Stimulated activated CD8-positive, alpha-beta memory T cell treated with anti-CD3 and anti-CD28 coated beads, Interleukin-7, amount 100 ng/mL, for 24 hours (primary cell): ENCODE results near the gene RPL10A.

Experiments
- DNase-seq: peaks from one replicate; pipeline ENCODE4 v3.0.0-alpha.2; 2020; ENCODE audit warnings: low read depth

RPL10A gene

GRCh38 chr6:35492974-35493284 lies 24.7 kb downstream of the RPL10A start:
- no peak for DNase-seq

- DNase-seq, result no peak
Observed at GRCh38 chr6:35493307-35493983, 25.2 kb downstream of the RPL10A start.

- DNase-seq, result no peak
Observed at GRCh38 chr6:35494161-35494563, 26.0 kb downstream of the RPL10A start.

- DNase-seq, result no peak
Observed at GRCh38 chr6:35495258-35496035, 27.2 kb downstream of the RPL10A start.

- DNase-seq, result no peak
Observed at GRCh38 chr6:35496036-35496840, 28.0 kb downstream of the RPL10A start.

- DNase-seq, result no peak
Observed at GRCh38 chr6:35496841-35497570, 28.8 kb downstream of the RPL10A start, which contains the start of gene TEAD3. TSS of gene TEAD3 (minus strand) at chr6:35497079.

- DNase-seq, result no peak
Observed at GRCh38 chr6:35497571-35498421, 29.6 kb downstream of the RPL10A start.

- no peak for DNase-seq
Observed at GRCh38 chr6:35498422-35499067, 30.3 kb downstream of the RPL10A start.

- no peak for DNase-seq
Observed at GRCh38 chr6:35499372-35499771, 31.2 kb downstream of the RPL10A start.

GRCh38 chr6:35500782-35501181 lies 32.6 kb downstream of the RPL10A start:
- DNase-seq, result no peak

- no peak for DNase-seq
Observed at GRCh38 chr6:35501784-35502183, 33.6 kb downstream of the RPL10A start.

- DNase-seq, result no peak
Observed at GRCh38 chr6:35503534-35503933, 35.3 kb downstream of the RPL10A start.

GRCh38 chr6:35505999-35506412 lies 37.8 kb downstream of the RPL10A start:
- no peak for DNase-seq

GRCh38 chr6:35506536-35506935 lies 38.3 kb downstream of the RPL10A start:
- DNase-seq, result no peak

- no peak for DNase-seq
Observed at GRCh38 chr6:35507221-35507620, 39.0 kb downstream of the RPL10A start.

- DNase-seq, result no peak
Observed at GRCh38 chr6:35508027-35508426, 39.8 kb downstream of the RPL10A start.

- DNase-seq, result no peak
Observed at GRCh38 chr6:35508542-35508941, 40.3 kb downstream of the RPL10A start.

- DNase-seq, result no peak
Observed at GRCh38 chr6:35510916-35511561, 42.8 kb downstream of the RPL10A start.

GRCh38 chr6:35511562-35511941 lies 43.4 kb downstream of the RPL10A start:
- DNase-seq, result no peak

GRCh38 chr6:35512006-35512405 lies 43.8 kb downstream of the RPL10A start:
- DNase-seq, result no peak
